Cardiac fibroblast (primary cell): ENCODE data around the gene UPK2.
"Not testable (repeated sequence)": the region's sequence is repeated elsewhere in the genome, so short reads cannot be mapped to it uniquely, and the experiment has no call there.

Experiments
- DNase-seq, 2 donors: peaks; one replicate each; pipeline versions ENCODE4 v3.0.0 to v3.0.0-alpha.2; 2010; ENCODE audit warnings: low read depth in 2 of 2
- H3K4me3 ChIP-seq, 2 donors: replicated peaks in 1 of 2; 1 replicate in 1 of 2; 2 replicates in 1 of 2; pipeline ENCODE4 v1.5.1; 2011; ENCODE audit warnings: low read depth in 2 of 2, low read length in 2 of 2, mild to moderate bottlenecking in 2 of 2, moderate library complexity in 1 of 2
- CTCF ChIP-seq: IDR thresholded peaks from one replicate; pipeline ENCODE4 v1.5.1; 2011; ENCODE audit warnings: low read depth, mild to moderate bottlenecking, low read length, inconsistent platforms

The UPK2 gene

GRCh38 chr11:118973985-118974384 lies 17.9 kb downstream of the UPK2 start:
- no peak for TF ChIP-seq CTCF
- H3K4me3 ChIP-seq: no peak overlapping the region
- no peak for DNase-seq

- H3K4me3 ChIP-seq: no peak overlapping the region
- DNase-seq: peak in 1 of 2 donors; percentile 10
- TF ChIP-seq CTCF: no peak
These were observed 19.9 kb downstream of the UPK2 start for GRCh38 chr11:118975771-118976709.

GRCh38 chr11:118979434-118979833 lies 23.3 kb downstream of the UPK2 start:
- DNase-seq: no peak
- H3K4me3 ChIP-seq: no peak overlapping the region
- no peak for TF ChIP-seq CTCF

GRCh38 chr11:118980191-118980881 lies 24.2 kb downstream of the UPK2 start:
- H3K4me3 ChIP-seq: no peak overlapping the region
- TF ChIP-seq CTCF: no peak
- peak; percentile 13 to 22 for DNase-seq

- not testable (repeated sequence) for H3K4me3 ChIP-seq, DNase-seq
These were observed 28.2 kb downstream of the UPK2 start for GRCh38 chr11:118984337-118984736.

- no peak for TF ChIP-seq CTCF
These were observed 28.7 kb downstream of the UPK2 start for GRCh38 chr11:118984825-118985224.

GRCh38 chr11:118988280-118988679 lies 32.2 kb downstream of the UPK2 start:
- H3K4me3 ChIP-seq: no peak overlapping the region
- DNase-seq: no peak
- TF ChIP-seq CTCF: no peak

More at GRCh38 chr11:118984825-118985224, 28.7 kb downstream of the UPK2 start:
- no peak for DNase-seq
- H3K4me3 ChIP-seq: no peak overlapping the region

- not testable (repeated sequence) for DNase-seq, H3K4me3 ChIP-seq
These were observed 35.5 kb downstream of the UPK2 start for GRCh38 chr11:118991486-118992038.
